IMR-90 (cell line): ENCODE results near the gene NDUFA6. TPM values are rescaled to one million over a fixed set of nuclear protein-coding genes. Genes with fewer than 3 reads are reported as not detected.
A peak's percentile ranks its signal among the peaks of the same experiment; 100 is the strongest.

ENCODE experiments used
- ATAC-seq: fragments of 200-7000 bp; cut with Tn5 transposase; 2 replicates; pipeline ENCODE4 v1.9.1; 2020; ENCODE audit warnings: low read depth, mild to moderate bottlenecking, moderate library complexity
- BruUV-seq: library from RNA; stranded (reverse); fragments of 400-500 nt; replicated peaks from 2 replicates; lab custom pipeline; 2021; lab: Mats Ljungman, UMichigan
- CTCF ChIA-PET: fragments of 300-600 bp; formaldehyde crosslinking; extraction: SDS; loops from one replicate; lab custom pipeline; 2021; ENCODE audit warnings: antibody characterized with exemption; lab: Yijun Ruan, JAX
- POLR2A ChIA-PET: fragments of 300-600 bp; sonication (Branson Sonifier 250); formaldehyde crosslinking; loops from one replicate; lab custom pipeline; 2022; ENCODE audit warnings: antibody characterized with exemption; ENCODE audit not compliant: unreplicated experiment; lab: Charles Lee
- DNase-seq: peaks from one replicate; pipeline ENCODE4 v3.0.0; 2013
- H2AFZ ChIP-seq: replicated peaks from 2 replicates; pipeline ENCODE3; 2013; ENCODE audit warnings: low read length, mild to moderate bottlenecking; ENCODE audit not compliant: poor library complexity
- H2AK5ac ChIP-seq: 2 replicates; pipeline ENCODE4 v1.6.1; 2013; ENCODE audit warnings: low read depth, low read length, inconsistent platforms
- H2AK9ac ChIP-seq: replicated peaks from 2 replicates; pipeline ENCODE3; 2013; ENCODE audit warnings: mild to moderate bottlenecking, low read depth, low read length, moderate library complexity; ENCODE audit not compliant: poor library complexity
- H2BK120ac ChIP-seq: 2 replicates; pipeline ENCODE4 v1.6.1; 2013; ENCODE audit warnings: low read depth, low read length, inconsistent platforms
- H2BK15ac ChIP-seq: 3 replicates; pipeline ENCODE4 v1.6.1; 2013; ENCODE audit warnings: low read depth, low read length, inconsistent platforms
- H2BK20ac ChIP-seq: 2 replicates; pipeline ENCODE4 v1.6.1; 2013; ENCODE audit warnings: low read depth, mild to moderate bottlenecking, inconsistent platforms, low read length, moderate library complexity
- H2BK5ac ChIP-seq: 2 replicates; pipeline ENCODE4 v1.6.1; 2013; ENCODE audit warnings: mild to moderate bottlenecking, low read depth, low read length, inconsistent platforms; ENCODE audit not compliant: poor library complexity, severe bottlenecking
- H3K14ac ChIP-seq: replicated peaks from 2 replicates; pipeline ENCODE4 v1.6.1; 2013; ENCODE audit warnings: low read depth, low read length, inconsistent platforms
- H3K18ac ChIP-seq: 2 replicates; pipeline ENCODE4 v1.6.1; 2013; ENCODE audit warnings: low read depth, low read length, control low read depth
- H3K23ac ChIP-seq: 2 replicates; pipeline ENCODE4 v1.6.1; 2013; ENCODE audit warnings: low read depth, low read length, inconsistent platforms
- H3K27ac ChIP-seq: 2 replicates; pipeline ENCODE4 v1.5.1; 2013; ENCODE audit warnings: mild to moderate bottlenecking, control low read depth, low read length; ENCODE audit not compliant: insufficient read depth
- H3K27me3 ChIP-seq: 2 replicates; pipeline ENCODE4 v1.6.1; 2013; ENCODE audit warnings: low read length; ENCODE audit not compliant: control insufficient read depth, insufficient read depth
- H3K36me3 ChIP-seq: 2 replicates; pipeline ENCODE4 v1.6.1; 2013; ENCODE audit warnings: low read length, mixed read lengths; ENCODE audit not compliant: control insufficient read depth, insufficient read depth
- H3K4ac ChIP-seq: 2 replicates; pipeline ENCODE4 v1.6.1; 2013; ENCODE audit warnings: low read depth, low read length, inconsistent platforms
- H3K4me1 ChIP-seq: 2 replicates; pipeline ENCODE4 v1.6.1; 2013; ENCODE audit warnings: low read length, mixed read lengths; ENCODE audit not compliant: control insufficient read depth, insufficient read depth
- H3K4me2 ChIP-seq: 2 replicates; pipeline ENCODE4 v1.6.1; 2013; ENCODE audit warnings: low read depth, mild to moderate bottlenecking, control low read depth, low read length, moderate library complexity
- H3K4me3 ChIP-seq: 2 replicates; pipeline ENCODE4 v1.5.1; 2013; ENCODE audit warnings: low read depth, mild to moderate bottlenecking, control low read depth, low read length, moderate library complexity; ENCODE audit not compliant: insufficient read depth
- H3K56ac ChIP-seq: 2 replicates; pipeline ENCODE4 v1.6.1; 2013; ENCODE audit warnings: low read length, inconsistent platforms; ENCODE audit not compliant: insufficient read depth; ENCODE audit errors: extremely low read depth
- H3K79me1 ChIP-seq, 2 experiments: 2 replicates each; pipeline ENCODE4 v1.6.1; 2013; ENCODE audit warnings: low read length in 2 of 2, inconsistent platforms in 1 of 2, low read depth in 1 of 2
- H3K9ac ChIP-seq: 2 replicates; pipeline ENCODE4 v1.6.1; 2013; ENCODE audit warnings: low read depth, low read length, control low read depth
- H3K9me1 ChIP-seq: 2 replicates; pipeline ENCODE4 v1.6.1; 2013; ENCODE audit warnings: low read length, inconsistent platforms; ENCODE audit not compliant: insufficient read depth
- H3K9me3 ChIP-seq: 2 replicates; pipeline ENCODE4 v1.6.1; 2013; ENCODE audit warnings: low read length; ENCODE audit not compliant: control insufficient read depth, insufficient read depth
- H4K20me1 ChIP-seq: 2 replicates; pipeline ENCODE4 v1.6.1; 2013; ENCODE audit warnings: low read length, inconsistent platforms; ENCODE audit not compliant: insufficient read depth
- H4K5ac ChIP-seq: 2 replicates; pipeline ENCODE4 v1.6.1; 2013; ENCODE audit warnings: mild to moderate bottlenecking, low read depth, low read length, control low read depth
- H4K8ac ChIP-seq, 2 experiments: 2 replicates each; pipeline ENCODE4 v1.6.1; 2013; ENCODE audit warnings: low read depth in 2 of 2, low read length in 2 of 2, control low read depth in 1 of 2, inconsistent platforms in 1 of 2
- H4K91ac ChIP-seq: 2 replicates; pipeline ENCODE4 v1.6.1; 2013; ENCODE audit warnings: low read depth, low read length, inconsistent platforms; ENCODE audit not compliant: insufficient read depth
- CTCF ChIP-seq: conservative IDR thresholded peaks from 2 replicates; pipeline ENCODE4 v1.5.1; 2012; ENCODE audit warnings: mild to moderate bottlenecking, low read depth, low read length, improper control_type of control experiment
- MAFK ChIP-seq: IDR thresholded peaks from 2 replicates; pipeline ENCODE4 v1.6.1; 2012; ENCODE audit warnings: low read depth, low read length, improper control_type of control experiment
- RCOR1 ChIP-seq: IDR thresholded peaks from 2 replicates; pipeline ENCODE4 v1.6.1; 2012; ENCODE audit warnings: mild to moderate bottlenecking, low read length, improper control_type of control experiment; ENCODE audit not compliant: insufficient replicate concordance
- WGBS, 2 experiments: methylation state at CpG; one replicate each; pipeline versions ENCODE4 v1.1.5 to v1.1.7; 2013; ENCODE audit warnings: missing lambda C conversion rate in 2 of 2; ENCODE audit not compliant: insufficient read length in 1 of 2; ENCODE audit errors: extremely low coverage in 2 of 2; 5-methylcytosine and 5-hydroxymethylcytosine counted together
- dilution Hi-C: fragments of 300-500 bp; cut with HindIII; formaldehyde crosslinking; loops from one replicate; pipeline ENCODE4 v1.14.3; 2018; ENCODE audit warnings: low sequenced_read_pairs; ENCODE audit not compliant: unreplicated experiment
- in situ Hi-C: fragments of 300-500 bp; cut with MboI; formaldehyde crosslinking; loops from 3 replicates; pipeline ENCODE4 v1.14.3; 2019; ENCODE audit warnings: low sequenced_read_pairs, inconsistent platforms, mixed read lengths
- intact Hi-C: fragments of 100-400 bp; cut with micrococcal nuclease; formaldehyde crosslinking; loops from 2 replicates; pipeline ENCODE4 v1.10.0; 2022
- polyA plus RNA-seq, 3 experiments: library from polyadenylated mRNA; depleted of rRNA; stranded (reverse); fragments of >200 nt; gene quantifications; 2 replicates each; pipeline ENCODE4 v1.2.3, GENCODE V29; 2012; ENCODE audit warnings: low replicate concordance in 1 of 3
- total RNA-seq: library from RNA; depleted of rRNA; stranded (reverse); fragments of >200 nt; gene quantifications from 2 replicates; pipeline ENCODE4 v1.2.3, GENCODE V29; 2012

Gene NDUFA6
- total and polyA plus RNA-seq, 2 of the 4 experiments (the other 2 are of a cell fraction): 48.8 to 89.0 TPM

- H3K9ac ChIP-seq: no peak overlapping the region
- no peak overlapping the region for H3K56ac ChIP-seq
- no peaks in the 10 kb centered on the region for H4K20me1 ChIP-seq
- H4K8ac ChIP-seq: no peak overlapping the region
- no peak overlapping the region for H2BK120ac ChIP-seq
- H2BK15ac ChIP-seq: no peak overlapping the region
- H2AFZ ChIP-seq: no peak overlapping the region
- H3K27me3 ChIP-seq: no peaks in the 10 kb centered on the region
- ChIA-PET CTCF (no interaction called here), POLR2A (no interaction called here)
- H3K79me1 ChIP-seq: no peaks in the 10 kb centered on the region
- dilution Hi-C loops: no loop called here
- WGBS, 2 experiments: no CpG with 5 or more reads among the region's 2 CpGs
- no peak overlapping the region for H3K23ac ChIP-seq
- H2BK20ac ChIP-seq: no peak overlapping the region
- H3K4ac ChIP-seq: no peak overlapping the region
- intact Hi-C loops: no loop called here
- no peak overlapping the region for H4K5ac ChIP-seq
- no peak for ATAC-seq
- H2AK5ac ChIP-seq: no peak overlapping the region
- no peak overlapping the region for H2AK9ac ChIP-seq
- no peak overlapping the region for H2BK5ac ChIP-seq
- no peaks in the 10 kb centered on the region for H3K4me1 ChIP-seq
- no peaks in the 10 kb centered on the region for H3K9me3 ChIP-seq
- H3K27ac ChIP-seq: no peak overlapping the region
- no peak overlapping the region for H3K4me2 ChIP-seq
- no peaks in the 10 kb centered on the region for H3K9me1 ChIP-seq
- no peak overlapping the region for H4K91ac ChIP-seq
- H3K36me3 ChIP-seq: no peaks in the 10 kb centered on the region
- H3K14ac ChIP-seq: no peak overlapping the region
- in situ Hi-C loops: no loop called here
- DNase-seq: no peak
- TF ChIP-seq CTCF (no peak), RCOR1 (no peak), MAFK (peak; percentile 50)
- no peak overlapping the region for H3K4me3 ChIP-seq
- no peak overlapping the region for H3K18ac ChIP-seq
- BruUV-seq: no TSS peak
Observed at GRCh38 chr22:42050641-42051180, 39.9 kb downstream of the NDUFA6 start.
